HepG2 (cell line): Measurements from ENCODE around the gene CDC34. TPM values are rescaled to one million over a fixed set of nuclear protein-coding genes. Genes with fewer than 3 reads are reported as not detected.

ENCODE experiments used
- ATAC-seq: fragments of 200-7000 bp; cut with Tn5 transposase; 3 replicates; pipeline ENCODE4 v1.9.1; 2020; ENCODE audit warnings: mild to moderate bottlenecking, moderate library complexity
- BruUV-seq: library from RNA; stranded (reverse); fragments of 400-500 nt; replicated peaks from 2 replicates; lab custom pipeline; 2021; lab: Mats Ljungman, UMichigan
- CTCF ChIA-PET: fragments of 300-600 bp; formaldehyde crosslinking; extraction: SDS; loops from one replicate; lab custom pipeline; 2021; ENCODE audit warnings: low total read pairs, inconsistent platforms, low intra/inter-chr PET ratio; lab: Yijun Ruan, JAX
- POLR2A ChIA-PET: fragments of 350-600 bp; sonication (Branson Sonifier 250); formaldehyde crosslinking; loops from one replicate; lab custom pipeline; 2020; ENCODE audit warnings: antibody characterized with exemption, inconsistent platforms; lab: Yijun Ruan, JAX
- DNase-seq: peaks from one replicate; pipeline ENCODE4 v3.0.0-alpha.2; 2015; ENCODE audit warnings: low spot score
- FAIRE-seq: peaks from 3 replicates; lab custom pipeline; 2011; peaks lifted over from hg19 to GRCh38; lab: Jason Lieb, UNC
- H2AFZ ChIP-seq: one replicate; pipeline ENCODE4 v1.6.1; 2011; ENCODE audit warnings: low read length, inconsistent platforms
- H3K27ac ChIP-seq: fragments of 300-600 bp; 3 replicates; pipeline ENCODE4 v1.8.0; 2011; ENCODE audit warnings: mixed run types, mild to moderate bottlenecking, mixed read lengths, low read length, inconsistent platforms; ENCODE audit not compliant: insufficient read depth; ENCODE audit errors: extremely low read length
- H3K27me3 ChIP-seq, 2 experiments: fragments of 200-600 bp in 1 of 2; 2 replicates in 1 of 2; 3 replicates in 1 of 2; pipeline versions ENCODE4 v1.6.0 to v1.8.0; 2011; ENCODE audit warnings: low read length in 2 of 2, mild to moderate bottlenecking in 2 of 2, moderate library complexity in 2 of 2, inconsistent platforms in 1 of 2; ENCODE audit not compliant: insufficient read depth in 2 of 2, control insufficient read depth in 1 of 2
- H3K36me3 ChIP-seq, 2 experiments: fragments of 200-600 bp in 1 of 2; replicated peaks in 1 of 2; 2 replicates in 1 of 2; 3 replicates in 1 of 2; pipeline versions ENCODE4 v1.5.1 to v1.8.0; 2011; ENCODE audit warnings: low read length in 2 of 2, inconsistent platforms in 1 of 2; ENCODE audit not compliant: insufficient read depth in 2 of 2, control insufficient read depth in 1 of 2
- H3K4me1 ChIP-seq: 2 replicates; pipeline ENCODE4 v1.5.1; 2012; ENCODE audit warnings: low read length, inconsistent platforms; ENCODE audit not compliant: insufficient read depth
- H3K4me2 ChIP-seq: 2 replicates; pipeline ENCODE4 v1.6.0; 2011; ENCODE audit warnings: low read depth, low read length, inconsistent platforms
- H3K4me3 ChIP-seq, 3 experiments: fragments of 200-600 bp in 1 of 3; sonication (generic), shearing (Covaris generic) in 1 of 3; replicated peaks in 1 of 3; 2 replicates each; pipeline ENCODE4 v1.5.1; 2011 to 2016; ENCODE audit warnings: low read length in 3 of 3, inconsistent platforms in 2 of 3, low read depth in 2 of 3, mild to moderate bottlenecking in 2 of 3, control low read depth in 1 of 3, mixed read lengths in 1 of 3; ENCODE audit not compliant: insufficient read depth in 1 of 3
- H3K79me2 ChIP-seq: one replicate; pipeline ENCODE4 v1.6.1; 2011; ENCODE audit warnings: low read length, inconsistent platforms; ENCODE audit not compliant: insufficient read depth
- H3K9ac ChIP-seq: 2 replicates; pipeline ENCODE4 v1.6.0; 2011; ENCODE audit warnings: mild to moderate bottlenecking, low read depth, low read length, inconsistent platforms; ENCODE audit not compliant: insufficient read depth
- H3K9me3 ChIP-seq: 2 replicates; pipeline ENCODE4 v1.5.1; 2012; ENCODE audit warnings: mild to moderate bottlenecking, low read length
- H4K20me1 ChIP-seq: 2 replicates; pipeline ENCODE4 v1.6.0; 2011; ENCODE audit warnings: inconsistent platforms, mild to moderate bottlenecking, low read length, moderate library complexity; ENCODE audit not compliant: insufficient read depth
- ARNT2 ChIP-seq: sonication (generic); formaldehyde crosslinking; IDR thresholded peaks from 2 replicates; pipeline ENCODE4 v1.8.0; 2022; ENCODE audit warnings: mild to moderate bottlenecking, low read depth, missing genetic modification reagents, moderate library complexity
- ATF7 ChIP-seq, 2 experiments: fragments of 450-650 bp in 1 of 2; sonication (generic) in 1 of 2; formaldehyde crosslinking in 1 of 2; IDR thresholded peaks; 2 replicates each; pipeline versions ENCODE4 v1.4.0 to v1.6.1; 2016 to 2020; ENCODE audit warnings: antibody characterized with exemption in 1 of 2, mild to moderate bottlenecking in 1 of 2, missing genetic modification reagents in 1 of 2
- CCAR2 ChIP-seq: fragments of 200-400 bp; formaldehyde crosslinking; optimal IDR thresholded peaks from 2 replicates; pipeline ENCODE3; 2018; ENCODE audit warnings: low read depth, mild to moderate bottlenecking, low read length, moderate library complexity
- ISL2 ChIP-seq: sonication (generic); formaldehyde crosslinking; IDR thresholded peaks from 2 replicates; pipeline ENCODE4 v1.5.0; 2020; ENCODE audit warnings: missing genetic modification reagents
- NCOA5 ChIP-seq: sonication (generic); formaldehyde crosslinking; IDR thresholded peaks from 2 replicates; pipeline ENCODE4 v1.4.0; 2020; ENCODE audit warnings: missing genetic modification reagents
- NRL ChIP-seq: sonication (generic); formaldehyde crosslinking; IDR thresholded peaks from 2 replicates; pipeline ENCODE4 v1.5.0; 2020; ENCODE audit warnings: missing genetic modification reagents, mild to moderate bottlenecking, moderate library complexity, borderline replicate concordance
- RBM39 ChIP-seq: fragments of 200-400 bp; formaldehyde crosslinking; IDR thresholded peaks from one replicate; pipeline ENCODE4 v1.6.1; 2018; ENCODE audit warnings: antibody characterized with exemption, mild to moderate bottlenecking, low read depth, low read length; ENCODE audit not compliant: poor library complexity, severe bottlenecking
- RORA ChIP-seq: sonication (generic); formaldehyde crosslinking; IDR thresholded peaks from 2 replicates; pipeline ENCODE4 v1.5.0; 2020; ENCODE audit warnings: mild to moderate bottlenecking, missing genetic modification reagents, moderate library complexity
- SALL2 ChIP-seq: sonication (generic); formaldehyde crosslinking; IDR thresholded peaks from 2 replicates; pipeline ENCODE4 v1.8.1; 2023; ENCODE audit warnings: mild to moderate bottlenecking, missing genetic modification reagents, inconsistent platforms
- SAP130 ChIP-seq: IDR thresholded peaks from 2 replicates; pipeline ENCODE4 v1.6.1; 2016; ENCODE audit warnings: low read depth
- SRSF1 ChIP-seq: fragments of 200-400 bp; formaldehyde crosslinking; optimal IDR thresholded peaks from 2 replicates; pipeline ENCODE3; 2017; ENCODE audit warnings: mild to moderate bottlenecking, low read depth, low read length, moderate library complexity
- TAF1 ChIP-seq: sonication (generic); formaldehyde crosslinking; IDR thresholded peaks from 2 replicates; pipeline ENCODE4 v1.4.0; 2020; ENCODE audit warnings: missing genetic modification reagents
- ZMYM3 ChIP-seq: sonication (generic); formaldehyde crosslinking; IDR thresholded peaks from 2 replicates; pipeline ENCODE4 v1.5.1; 2020; ENCODE audit warnings: mild to moderate bottlenecking, missing genetic modification reagents
- ZMYM4 ChIP-seq: sonication (generic); formaldehyde crosslinking; IDR thresholded peaks from 2 replicates; pipeline ENCODE4 v1.8.1; 2023; ENCODE audit warnings: mild to moderate bottlenecking, missing genetic modification reagents
- ZNF20 ChIP-seq: sonication (generic); formaldehyde crosslinking; IDR thresholded peaks from 2 replicates; pipeline ENCODE4 v1.4.0; 2020; ENCODE audit warnings: mild to moderate bottlenecking, moderate library complexity, missing genetic modification reagents
- ZNF33A ChIP-seq: sonication (generic); formaldehyde crosslinking; IDR thresholded peaks from 2 replicates; pipeline ENCODE4 v1.5.1; 2020; ENCODE audit warnings: missing genetic modification reagents, mild to moderate bottlenecking, moderate library complexity, borderline replicate concordance
- WGBS: methylation state at CpG from one replicate; pipeline ENCODE4 v1.1.6; 2017; ENCODE audit warnings: low lambda C conversion rate; 5-methylcytosine and 5-hydroxymethylcytosine counted together
- in situ Hi-C: cut with HindIII; loops from 2 replicates; pipeline ENCODE4 v1.10.0; 2017; ENCODE audit warnings: low pct_unique_long_range_greater_than_20kb; ENCODE audit not compliant: extremely low pct_ligation_motif_present
- intact Hi-C: fragments of 100-400 bp; cut with micrococcal nuclease; formaldehyde crosslinking; loops from one replicate; pipeline ENCODE4 v1.10.0; 2022; ENCODE audit not compliant: unreplicated experiment
- polyA plus RNA-seq, 8 experiments: library from polyadenylated mRNA; depleted of rRNA in 3 of 8; stranded (reverse) in 7 of 8; unstranded in 1 of 8; fragments of >200 nt; fragmentation: Illumina TruSeq in 4 of 8; extraction: Trizol in 4 of 8; gene quantifications; 2 replicates each; pipeline versions ENCODE4 v1.2.1 to v1.2.3, GENCODE V29; 2011 to 2016; ENCODE audit warnings: low read depth in 4 of 8, missing spikeins in 1 of 8, mixed read lengths in 1 of 8; ENCODE audit not compliant: insufficient read depth in 1 of 8
- total RNA-seq, 5 experiments: library from RNA; depleted of rRNA; stranded (reverse); fragments of >200 nt; fragmentation: Illumina TruSeq; extraction: Trizol; gene quantifications; 2 replicates each; pipeline ENCODE4 v1.2.3, GENCODE V29; 2016; ENCODE audit warnings: low read depth in 1 of 5
- TF ChIP-seq, protein P1 (sequence below): sonication (generic); formaldehyde crosslinking; IDR thresholded peaks from 2 replicates; pipeline ENCODE4 v1.4.0; 2020; ENCODE audit warnings: missing genetic modification reagents, borderline replicate concordance
- TF ChIP-seq, protein P2 (sequence below): sonication (generic); formaldehyde crosslinking; conservative IDR thresholded peaks from 2 replicates; pipeline ENCODE4 v1.8.1; 2023; ENCODE audit warnings: missing genetic modification reagents
- TF ChIP-seq, protein P3 (sequence below): sonication (generic); formaldehyde crosslinking; IDR thresholded peaks from 2 replicates; pipeline ENCODE4 v1.5.0; 2020; ENCODE audit warnings: mild to moderate bottlenecking, low read depth, missing genetic modification reagents, borderline replicate concordance

The CDC34 gene
- total and polyA plus RNA-seq, 2 of the 13 experiments (the other 11 are each of a cell fraction or from before 2014, with no cell fraction given), result 138 to 150 TPM

DNA sequence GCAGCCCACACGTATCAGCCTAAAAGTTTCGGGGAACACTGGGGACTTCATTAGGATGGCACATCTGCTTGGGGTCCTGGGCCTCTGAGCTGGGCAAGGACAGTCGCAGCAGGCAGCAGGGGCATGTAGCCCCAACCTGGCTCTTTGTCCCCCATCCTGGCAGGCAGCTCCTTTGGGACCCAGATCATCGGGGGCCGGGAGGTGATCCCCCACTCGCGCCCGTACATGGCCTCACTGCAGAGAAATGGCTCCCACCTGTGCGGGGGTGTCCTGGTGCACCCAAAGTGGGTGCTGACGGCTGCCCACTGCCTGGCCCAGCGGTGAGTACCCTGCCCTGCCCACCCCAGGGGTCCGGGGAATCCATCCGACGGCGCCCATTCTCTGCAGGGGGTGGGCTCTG is 15.6 kb downstream of the CDC34 start (continued):
- TF ChIP-seq, protein P1, sequence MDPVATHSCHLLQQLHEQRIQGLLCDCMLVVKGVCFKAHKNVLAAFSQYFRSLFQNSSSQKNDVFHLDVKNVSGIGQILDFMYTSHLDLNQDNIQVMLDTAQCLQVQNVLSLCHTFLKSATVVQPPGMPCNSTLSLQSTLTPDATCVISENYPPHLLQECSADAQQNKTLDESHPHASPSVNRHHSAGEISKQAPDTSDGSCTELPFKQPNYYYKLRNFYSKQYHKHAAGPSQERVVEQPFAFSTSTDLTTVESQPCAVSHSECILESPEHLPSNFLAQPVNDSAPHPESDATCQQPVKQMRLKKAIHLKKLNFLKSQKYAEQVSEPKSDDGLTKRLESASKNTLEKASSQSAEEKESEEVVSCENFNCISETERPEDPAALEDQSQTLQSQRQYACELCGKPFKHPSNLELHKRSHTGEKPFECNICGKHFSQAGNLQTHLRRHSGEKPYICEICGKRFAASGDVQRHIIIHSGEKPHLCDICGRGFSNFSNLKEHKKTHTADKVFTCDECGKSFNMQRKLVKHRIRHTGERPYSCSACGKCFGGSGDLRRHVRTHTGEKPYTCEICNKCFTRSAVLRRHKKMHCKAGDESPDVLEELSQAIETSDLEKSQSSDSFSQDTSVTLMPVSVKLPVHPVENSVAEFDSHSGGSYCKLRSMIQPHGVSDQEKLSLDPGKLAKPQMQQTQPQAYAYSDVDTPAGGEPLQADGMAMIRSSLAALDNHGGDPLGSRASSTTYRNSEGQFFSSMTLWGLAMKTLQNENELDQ (CRISPR knock-in tag), result no peak
- TF ChIP-seq ARNT2 (CRISPR knock-in tag), result no peak
- TF ChIP-seq NCOA5 (CRISPR knock-in tag), result no peak
- no peak for TF ChIP-seq SRSF1
- TF ChIP-seq ZNF33A (CRISPR knock-in tag), result no peak
- no peak for TF ChIP-seq TAF1 (CRISPR knock-in tag)
- no peak for TF ChIP-seq SAP130 (CRISPR knock-in tag)
- no peak for TF ChIP-seq ISL2 (CRISPR knock-in tag)
- no peak for TF ChIP-seq ATF7 (IDR thresholded peaks at IDR 0.05)
- no peak for TF ChIP-seq ATF7 (CRISPR knock-in tag; IDR thresholded peaks at IDR 0.05)

DNA sequence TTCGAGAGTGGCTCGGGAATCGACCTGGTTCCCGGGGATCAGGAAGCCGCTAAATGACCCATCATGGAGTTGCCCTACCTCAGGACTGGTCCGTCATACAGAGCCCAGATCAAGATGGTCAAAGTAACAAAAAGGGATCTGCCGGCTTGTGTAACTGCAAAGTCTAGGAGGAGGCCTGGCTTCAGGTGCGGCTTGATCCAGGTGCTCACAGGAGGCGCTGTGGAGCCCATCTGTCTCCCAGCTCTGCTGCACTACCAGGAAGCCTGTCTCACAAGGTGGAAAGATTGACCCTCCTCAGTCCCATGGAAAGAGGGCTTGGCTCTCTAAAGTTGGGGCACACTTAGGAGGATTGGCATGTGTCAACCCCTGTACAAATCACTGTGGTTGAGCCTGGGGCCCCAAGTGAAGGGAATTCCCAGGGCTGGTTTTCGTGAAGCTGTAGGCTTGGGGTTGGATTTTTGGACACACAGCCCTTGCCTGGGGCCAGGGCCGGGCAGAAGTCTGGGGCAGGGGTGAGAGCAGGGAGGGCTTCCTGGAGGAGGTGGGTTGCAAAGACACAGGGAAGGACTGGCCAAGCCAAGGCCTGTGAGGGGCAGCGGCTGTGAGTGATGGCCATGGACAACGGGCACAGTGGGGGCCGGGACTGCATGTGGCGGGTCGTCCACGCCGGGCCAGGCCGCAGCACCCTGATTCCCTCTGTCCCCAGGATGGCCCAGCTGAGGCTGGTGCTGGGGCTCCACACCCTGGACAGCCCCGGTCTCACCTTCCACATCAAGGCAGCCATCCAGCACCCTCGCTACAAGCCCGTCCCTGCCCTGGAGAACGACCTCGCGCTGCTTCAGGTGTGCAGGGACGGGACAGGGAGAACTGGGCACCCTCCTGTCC is 16.5 kb downstream of the CDC34 start:
- Histone ChIP-seq H3K9ac (no peak overlapping the region), H4K20me1 (peaks cover 2% of the 10 kb centered on the region; the same call in 1 of the 2 replicates), H3K27ac (no peak overlapping the region), H3K4me3 (no peak overlapping the region), H3K9me3 (no peaks in the 10 kb centered on the region), H2AFZ (no peak overlapping the region), H3K27me3 (peaks cover 5 to 17% of the 10 kb centered on the region in 2 experiments; a peak in 3 of 5 replicates), H3K4me1 (peaks cover 16% of the 10 kb centered on the region), H3K79me2 (no peaks in the 10 kb centered on the region), H3K4me2 (no peak overlapping the region), H3K36me3 (no peaks in the 10 kb centered on the region)
- WGBS, result 73% methylated on average over 8 of the region's 26 CpGs
- in situ Hi-C loops (no loop called here), intact Hi-C loops (no loop called here)
- BruUV-seq, result no TSS peak
- ATAC-seq, result peak; percentile 17
- DNase-seq, result no peak
- CTCF ChIA-PET, result no interaction called here
- FAIRE-seq, result no peak
- POLR2A ChIA-PET, result no interaction called here
- no peak for TF ChIP-seq SALL2 (CRISPR knock-in tag)
- TF ChIP-seq, protein P2, sequence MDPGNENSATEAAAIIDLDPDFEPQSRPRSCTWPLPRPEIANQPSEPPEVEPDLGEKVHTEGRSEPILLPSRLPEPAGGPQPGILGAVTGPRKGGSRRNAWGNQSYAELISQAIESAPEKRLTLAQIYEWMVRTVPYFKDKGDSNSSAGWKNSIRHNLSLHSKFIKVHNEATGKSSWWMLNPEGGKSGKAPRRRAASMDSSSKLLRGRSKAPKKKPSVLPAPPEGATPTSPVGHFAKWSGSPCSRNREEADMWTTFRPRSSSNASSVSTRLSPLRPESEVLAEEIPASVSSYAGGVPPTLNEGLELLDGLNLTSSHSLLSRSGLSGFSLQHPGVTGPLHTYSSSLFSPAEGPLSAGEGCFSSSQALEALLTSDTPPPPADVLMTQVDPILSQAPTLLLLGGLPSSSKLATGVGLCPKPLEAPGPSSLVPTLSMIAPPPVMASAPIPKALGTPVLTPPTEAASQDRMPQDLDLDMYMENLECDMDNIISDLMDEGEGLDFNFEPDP (CRISPR knock-in tag), result 0 out of 2 replicates have a peak, but pooled peaks have one; percentile 62
- no peak for TF ChIP-seq ZMYM4 (CRISPR knock-in tag)
- no peak for TF ChIP-seq RORA (CRISPR knock-in tag)
- no peak for TF ChIP-seq CCAR2
- TF ChIP-seq ZNF20, result no peak
- TF ChIP-seq RBM39, result no peak
- peak; percentile 12; the same call in 1 of the 2 replicates for TF ChIP-seq ZMYM3 (CRISPR knock-in tag)
- TF ChIP-seq, protein P3, sequence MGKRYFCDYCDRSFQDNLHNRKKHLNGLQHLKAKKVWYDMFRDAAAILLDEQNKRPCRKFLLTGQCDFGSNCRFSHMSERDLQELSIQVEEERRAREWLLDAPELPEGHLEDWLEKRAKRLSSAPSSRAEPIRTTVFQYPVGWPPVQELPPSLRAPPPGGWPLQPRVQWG, result no peak
- TF ChIP-seq NRL, result no peak
